Activated T-cell treated with anti-CD3 and anti-CD28 coated beads, Interleukin-2, amount 50 U/mL, for 1 hour (primary cell): ENCODE measurements around the gene PRKCQ.

Experiments used
- DNase-seq: peaks from one replicate; pipeline ENCODE4 v3.0.0-alpha.2; 2020

PRKCQ gene

GRCh38 chr10:6516929-6517284, 63.2 kb downstream of the PRKCQ start:
- DNase-seq, result no peak

GRCh38 chr10:6516281-6516928, 63.7 kb downstream of the PRKCQ start:
- DNase-seq, result no peak

- no peak for DNase-seq
Observed at GRCh38 chr10:6514844-6515780, 65.0 kb downstream of the PRKCQ start.

- DNase-seq, result no peak
Observed at GRCh38 chr10:6514180-6514579, 65.9 kb downstream of the PRKCQ start.

- DNase-seq, result no peak
Observed at GRCh38 chr10:6513476-6513875, 66.6 kb downstream of the PRKCQ start.

GRCh38 chr10:6512182-6512581, 67.9 kb downstream of the PRKCQ start:
- DNase-seq, result no peak

GRCh38 chr10:6511347-6511746, 68.7 kb downstream of the PRKCQ start:
- no peak for DNase-seq

GRCh38 chr10:6507311-6507710, 72.8 kb downstream of the PRKCQ start:
- no peak for DNase-seq

GRCh38 chr10:6505300-6505699, 74.8 kb downstream of the PRKCQ start:
- no peak for DNase-seq

GRCh38 chr10:6504296-6504695, 75.8 kb downstream of the PRKCQ start:
- DNase-seq, result no peak

- no peak for DNase-seq
Observed at GRCh38 chr10:6503171-6503570, 76.9 kb downstream of the PRKCQ start.

- DNase-seq, result no peak
Observed at GRCh38 chr10:6501931-6502330, 78.1 kb downstream of the PRKCQ start.

- no peak for DNase-seq
Observed at GRCh38 chr10:6499974-6500373, 80.1 kb downstream of the PRKCQ start.

- DNase-seq, result peak; percentile 38
Observed at GRCh38 chr10:6498771-6499170, 81.3 kb downstream of the PRKCQ start.

- DNase-seq, result no peak
Observed at GRCh38 chr10:6497620-6498019, 82.5 kb downstream of the PRKCQ start.

GRCh38 chr10:6494936-6495592, 85.0 kb downstream of the PRKCQ start:
- peak; percentile 49 for DNase-seq

GRCh38 chr10:6494442-6494819, 85.6 kb downstream of the PRKCQ start:
- no peak for DNase-seq

- no peak for DNase-seq
Observed at GRCh38 chr10:6493521-6494441, 86.3 kb downstream of the PRKCQ start.

- no peak for DNase-seq
Observed at GRCh38 chr10:6492896-6493295, 87.2 kb downstream of the PRKCQ start.

- no peak for DNase-seq
Observed at GRCh38 chr10:6491841-6492609, 88.1 kb downstream of the PRKCQ start.

- no peak for DNase-seq
Observed at GRCh38 chr10:6490614-6491013, 89.5 kb downstream of the PRKCQ start.

GRCh38 chr10:6487920-6488319, 92.2 kb downstream of the PRKCQ start:
- no peak for DNase-seq
